HL-60/S4 treated with retinoic acid at 250 ng/mL for 4 days and 3 days (cell line): ENCODE results near the gene CDH16.

Experiments
- in situ Hi-C: fragments of 300-500 bp; cut with MboI; formaldehyde crosslinking; loops from 2 replicates; pipeline ENCODE4 v1.7.0; 2022; ENCODE audit warnings: low sequenced_read_pairs

Gene CDH16

GRCh38 chr16:66918803-66919568 lies at the start of gene CDH16:
Gene CDH16 (minus strand): TSS chr16:66918885. CDS start chr16:66918065, 820 bp downstream.
- in situ Hi-C loops, result no loop called here

- in situ Hi-C loops, result loop anchor here (25.0 kb wide), 2 partner anchors 198 to 473 kb away; partner anchors contain the start of genes B3GNT9, FBXL8, HSD11B2 and HSF4
Measured at GRCh38 chr16:66964049-66964448, 45.4 kb upstream of the CDH16 start.

GRCh38 chr16:66961914-66962313 lies 43.2 kb upstream of the CDH16 start:
- in situ Hi-C loops, result loop anchor here (25.0 kb wide), 2 partner anchors 200 to 475 kb away; partner anchors contain the start of genes B3GNT9, FBXL8, HSD11B2 and HSF4

- in situ Hi-C loops, result loop anchor here (25.0 kb wide), 2 partner anchors 201 to 476 kb away; partner anchors contain the start of genes B3GNT9, FBXL8, HSD11B2 and HSF4
Measured at GRCh38 chr16:66961065-66961744, 42.5 kb upstream of the CDH16 start, which contains the start of gene CES3. Gene CES3 (plus strand): TSS chr16:66961266. CDS start chr16:66961308, 42 bp downstream.

DNA sequence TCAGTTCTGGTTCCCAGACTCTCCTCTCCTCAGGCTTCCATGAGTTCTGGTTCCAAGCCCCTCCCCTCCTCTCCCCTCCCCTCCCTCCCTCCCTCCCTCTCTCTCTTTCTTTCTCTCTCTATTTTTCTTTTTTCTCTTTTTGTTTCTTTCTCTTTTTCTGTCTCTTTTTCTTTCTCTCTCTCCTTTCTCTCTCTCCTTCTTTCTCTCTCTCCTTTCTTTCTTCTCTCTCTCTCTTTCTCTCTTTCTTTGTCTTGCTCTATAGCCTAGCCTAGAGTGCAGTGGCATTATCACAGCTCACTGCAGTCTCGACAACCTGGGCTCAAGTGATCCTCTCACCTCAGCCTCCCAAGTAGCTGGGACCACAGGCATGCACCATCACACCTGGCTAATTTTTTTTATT lies 41.6 kb upstream of the CDH16 start:
- in situ Hi-C loops, result loop anchor here (25.0 kb wide), 2 partner anchors 202 to 477 kb away; partner anchors contain the start of genes B3GNT9, FBXL8, HSD11B2 and HSF4

DNA sequence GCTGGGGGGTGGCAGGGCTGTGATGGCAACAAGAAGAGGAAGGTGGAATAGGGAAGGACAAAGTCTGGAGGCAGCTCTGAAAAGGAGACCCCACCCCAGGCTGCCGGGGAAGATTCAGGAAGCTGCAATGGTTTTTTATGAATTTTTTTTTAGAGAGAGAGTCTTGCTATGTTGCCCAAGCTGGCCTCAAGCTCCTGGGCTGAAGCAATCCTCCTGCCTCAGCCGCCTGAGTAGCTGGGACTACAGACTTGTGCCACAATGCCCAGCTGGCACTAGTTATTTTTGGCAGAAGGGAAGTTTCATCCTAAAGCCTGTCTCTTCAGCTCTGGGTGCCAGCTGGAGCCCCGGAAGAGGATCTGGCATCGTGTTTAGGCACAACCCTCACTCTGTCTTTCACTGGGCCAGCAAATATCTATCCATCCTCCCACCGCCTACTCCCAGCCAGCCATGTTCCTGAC lies 41.0 kb upstream of the CDH16 start:
- in situ Hi-C loops, result loop anchor here (25.0 kb wide), 2 partner anchors 203 to 478 kb away; partner anchors contain the start of genes B3GNT9, FBXL8, HSD11B2 and HSF4

- in situ Hi-C loops, result loop anchor here (25.0 kb wide), 2 partner anchors 203 to 478 kb away; partner anchors contain the start of genes B3GNT9, FBXL8, HSD11B2 and HSF4
Measured at GRCh38 chr16:66958857-66959703, 40.4 kb upstream of the CDH16 start.

GRCh38 chr16:66956154-66956457 lies 37.4 kb upstream of the CDH16 start:
- in situ Hi-C loops, result loop anchor here (25.0 kb wide), 2 partner anchors 206 to 481 kb away; partner anchors contain the start of genes B3GNT9, FBXL8, HSD11B2 and HSF4

DNA sequence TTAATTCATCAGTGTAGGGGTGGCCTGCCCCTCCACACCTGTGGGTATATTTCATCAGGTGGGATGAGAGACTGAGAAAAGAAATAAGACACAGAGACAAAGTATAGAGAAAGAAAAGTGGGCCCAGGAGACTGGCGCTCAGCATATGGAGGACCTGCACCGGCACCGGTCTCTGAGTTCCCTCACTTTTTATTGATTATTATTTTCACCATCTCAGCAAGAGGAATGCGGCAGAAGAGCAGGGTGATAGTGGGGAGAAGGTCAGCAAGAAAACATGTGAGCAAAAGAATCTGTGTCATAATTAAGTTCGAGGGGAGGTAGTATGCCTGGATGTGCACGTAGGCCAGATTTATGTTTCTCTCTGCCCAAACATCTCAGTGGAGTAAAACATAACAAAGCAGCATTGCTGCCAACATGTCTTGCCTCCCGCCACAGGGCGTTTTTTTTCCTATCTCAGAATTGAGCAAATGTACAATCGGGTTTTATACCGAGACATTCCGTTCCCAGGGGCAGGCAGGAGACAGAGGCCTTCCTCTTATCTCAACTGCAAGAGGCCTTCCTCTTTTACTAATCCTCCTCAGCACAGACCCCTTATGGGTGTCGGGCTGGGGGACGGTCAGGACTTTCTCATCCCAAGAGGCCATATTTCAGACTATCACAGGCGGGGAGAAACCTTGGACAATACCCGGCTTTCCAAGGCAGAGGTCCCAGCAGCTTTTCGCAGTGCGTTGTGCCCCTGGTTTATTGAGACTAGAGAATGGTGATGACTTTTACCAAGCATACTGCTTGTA lies 36.9 kb upstream of the CDH16 start:
- in situ Hi-C loops, result loop anchor here (25.0 kb wide), 2 partner anchors 207 to 482 kb away; partner anchors contain the start of genes B3GNT9, FBXL8, HSD11B2 and HSF4

GRCh38 chr16:66954097-66954659 lies 35.5 kb upstream of the CDH16 start:
- in situ Hi-C loops, result loop anchor here (25.0 kb wide), 2 partner anchors 208 to 483 kb away; partner anchors contain the start of genes B3GNT9, FBXL8, HSD11B2 and HSF4

DNA sequence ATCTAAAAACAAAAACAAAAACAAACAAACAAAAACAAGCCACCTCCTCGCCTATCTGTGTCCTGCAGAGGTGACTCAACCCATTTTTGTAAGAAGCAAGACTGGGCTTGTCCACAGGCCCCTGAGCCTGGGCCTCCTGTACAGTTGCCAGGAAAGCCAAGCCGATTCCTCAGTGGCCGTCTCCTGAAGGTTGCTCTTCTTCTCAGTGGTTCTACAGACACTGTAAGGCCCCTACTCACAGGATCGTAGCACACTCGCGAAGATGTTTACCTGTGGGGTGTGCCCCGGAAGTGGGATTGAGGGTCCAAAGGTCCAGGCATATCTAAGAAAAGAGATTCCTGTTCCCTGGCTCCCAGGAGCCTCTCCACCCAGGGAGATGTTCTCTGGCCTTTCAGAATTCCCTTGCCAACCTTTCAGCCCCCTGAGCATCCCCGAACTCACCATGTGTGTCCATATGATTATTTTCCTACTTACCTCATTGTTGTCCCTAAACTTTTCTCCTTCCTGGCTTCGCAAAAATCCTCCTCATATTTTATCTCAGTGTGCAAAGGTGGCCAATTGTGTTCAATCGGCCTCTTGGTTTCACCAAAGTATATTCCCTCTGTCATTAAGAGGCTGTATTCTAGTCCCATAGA lies 34.9 kb upstream of the CDH16 start:
- in situ Hi-C loops, result loop anchor here (25.0 kb wide), 2 partner anchors 209 to 484 kb away; partner anchors contain the start of genes B3GNT9, FBXL8, HSD11B2 and HSF4

GRCh38 chr16:66952430-66953110 lies 33.9 kb upstream of the CDH16 start:
- in situ Hi-C loops, result loop anchor here (25.0 kb wide), 2 partner anchors 210 to 485 kb away; partner anchors contain the start of genes B3GNT9, FBXL8, HSD11B2 and HSF4

- in situ Hi-C loops, result loop anchor here (25.0 kb wide), 2 partner anchors 211 to 486 kb away; partner anchors contain the start of genes B3GNT9, FBXL8, HSD11B2 and HSF4
Measured at GRCh38 chr16:66950971-66951790, 32.5 kb upstream of the CDH16 start.

GRCh38 chr16:66950437-66950836 lies 31.8 kb upstream of the CDH16 start:
- in situ Hi-C loops, result loop anchor here (25.0 kb wide), 2 partner anchors 212 to 487 kb away; partner anchors contain the start of genes B3GNT9, FBXL8, HSD11B2 and HSF4

GRCh38 chr16:66949472-66949871 lies 30.8 kb upstream of the CDH16 start:
- in situ Hi-C loops, result no loop called here

DNA sequence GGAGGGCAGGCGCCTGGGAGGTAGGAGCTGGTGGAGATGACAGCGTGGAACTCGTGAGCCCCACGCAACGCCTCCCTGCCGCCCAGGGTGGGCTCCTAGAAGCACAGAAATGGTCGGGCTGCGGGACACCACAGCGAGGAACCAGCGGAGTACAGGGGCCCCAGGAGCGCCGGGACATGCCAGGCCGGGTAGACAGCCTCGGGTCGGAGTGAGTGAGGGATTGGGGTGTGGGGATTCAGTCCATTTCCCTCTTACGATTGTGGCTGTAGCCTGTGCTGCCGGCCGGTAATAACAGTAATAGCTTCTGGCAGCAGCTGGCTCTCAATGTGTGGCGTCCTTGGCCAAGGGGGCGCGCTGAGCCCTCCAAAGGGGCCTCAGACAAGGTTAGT lies 30.1 kb upstream of the CDH16 start:
- in situ Hi-C loops, result no loop called here
